Pons (tissue), 1 donor: ENCODE results near the gene MALRD1.

Experiments used
- DNase-seq: peaks from one replicate; pipeline ENCODE4 v3.0.0-alpha.2; 2016; ENCODE audit warnings: low spot score

Gene MALRD1

GRCh38 chr10:19576576-19576975 is 528.0 kb downstream of the MALRD1 start:
- no peak for DNase-seq

- no peak for DNase-seq
Measured at GRCh38 chr10:19577381-19577780, 528.8 kb downstream of the MALRD1 start.

- DNase-seq: no peak
Measured at GRCh38 chr10:19577807-19578206, 529.2 kb downstream of the MALRD1 start.

- no peak for DNase-seq
Measured at GRCh38 chr10:19578571-19578970, 530.0 kb downstream of the MALRD1 start.

- DNase-seq: no peak
Measured at GRCh38 chr10:19579761-19580545, 531.4 kb downstream of the MALRD1 start.

- DNase-seq: no peak
Measured at GRCh38 chr10:19580691-19581090, 532.1 kb downstream of the MALRD1 start.

GRCh38 chr10:19588608-19589007 is 540.0 kb downstream of the MALRD1 start:
- DNase-seq: no peak

GRCh38 chr10:19592276-19592675 is 543.7 kb downstream of the MALRD1 start:
- no peak for DNase-seq

- no peak for DNase-seq
Measured at GRCh38 chr10:19595212-19595845, 546.7 kb downstream of the MALRD1 start.

- no peak for DNase-seq
Measured at GRCh38 chr10:19605806-19606205, 557.2 kb downstream of the MALRD1 start.

- no peak for DNase-seq
Measured at GRCh38 chr10:19606968-19607367, 558.4 kb downstream of the MALRD1 start.

- DNase-seq: no peak
Measured at GRCh38 chr10:19611775-19612174, 563.2 kb downstream of the MALRD1 start.

GRCh38 chr10:19616966-19617365 is 568.4 kb downstream of the MALRD1 start:
- no peak for DNase-seq

- no peak for DNase-seq
Measured at GRCh38 chr10:19620811-19621210, 572.2 kb downstream of the MALRD1 start.

GRCh38 chr10:19623321-19623720 is 574.7 kb downstream of the MALRD1 start:
- DNase-seq: no peak

- DNase-seq: no peak
Measured at GRCh38 chr10:19626156-19626555, 577.6 kb downstream of the MALRD1 start.

GRCh38 chr10:19628767-19629560 is 580.4 kb downstream of the MALRD1 start:
- DNase-seq: no peak

- DNase-seq: peak; percentile 84
Measured at GRCh38 chr10:19629567-19629966, 581.0 kb downstream of the MALRD1 start.

- DNase-seq: no peak
Measured at GRCh38 chr10:19634163-19634562, 585.6 kb downstream of the MALRD1 start.

- DNase-seq: peak; percentile 72
Measured at GRCh38 chr10:19638182-19638895, 589.7 kb downstream of the MALRD1 start.

- DNase-seq: no peak
Measured at GRCh38 chr10:19638896-19639233, 590.3 kb downstream of the MALRD1 start.

- DNase-seq: no peak
Measured at GRCh38 chr10:19640566-19641263, 592.1 kb downstream of the MALRD1 start.
